ENCODE results near the gene PLLP.

PLLP gene

DNA sequence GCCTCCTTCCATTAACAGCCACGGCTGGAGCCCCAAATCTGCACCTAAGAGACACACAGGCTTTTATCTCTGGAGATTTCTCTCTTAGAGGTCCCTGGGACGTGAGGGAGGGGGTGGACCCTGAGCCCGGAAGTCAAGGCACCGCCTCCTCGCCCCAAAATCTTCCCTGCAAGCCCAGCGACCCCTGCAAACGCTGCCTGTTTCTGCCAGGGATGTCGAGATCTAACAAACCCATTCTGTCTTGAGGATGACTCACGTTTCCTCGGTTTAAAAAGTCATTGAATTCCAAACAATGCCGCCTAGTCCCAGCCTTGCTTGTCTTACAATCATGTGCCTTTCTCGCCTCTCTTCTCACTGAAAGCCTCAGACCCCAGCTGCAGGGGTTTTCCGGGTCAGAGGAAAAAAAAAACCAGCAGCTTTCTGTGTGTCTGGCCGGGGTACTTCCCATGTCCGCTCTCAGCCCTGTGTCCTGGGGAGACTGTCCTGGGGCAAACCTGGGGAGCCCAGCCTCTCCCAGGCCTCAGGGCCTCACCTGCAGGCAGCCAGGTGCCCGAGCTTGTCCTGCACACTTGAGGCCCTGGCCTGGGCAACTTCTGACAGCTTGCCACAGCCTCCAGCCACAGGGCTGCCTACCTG lies 24.1 kb downstream of the PLLP start:
- Histone ChIP-seq H3K9me3 (ENCODE audit: control insufficient read depth, low read length) (no peaks in the 10 kb centered on the region), H3K27ac (no peak overlapping the region), H3K4me1 (peaks cover under 1% of the 10 kb centered on the region), H3K9ac (no peak overlapping the region), H3K79me2 (no peaks in the 10 kb centered on the region), H3K27me3 (ENCODE audit: control insufficient read depth, insufficient read depth, low read length) (no peaks in the 10 kb centered on the region), H2AFZ (no peak overlapping the region), H3K36me3 (ENCODE audit: control insufficient read depth, insufficient read depth, low read length) (no peaks in the 10 kb centered on the region), H3K4me3 (ENCODE audit: low read depth, low read length) (no peak overlapping the region), H3K4me2 (ENCODE audit: low read length) (no peak overlapping the region)
- no peak for TF ChIP-seq CTCF (IDR thresholded peaks at IDR 0.05)

DNA sequence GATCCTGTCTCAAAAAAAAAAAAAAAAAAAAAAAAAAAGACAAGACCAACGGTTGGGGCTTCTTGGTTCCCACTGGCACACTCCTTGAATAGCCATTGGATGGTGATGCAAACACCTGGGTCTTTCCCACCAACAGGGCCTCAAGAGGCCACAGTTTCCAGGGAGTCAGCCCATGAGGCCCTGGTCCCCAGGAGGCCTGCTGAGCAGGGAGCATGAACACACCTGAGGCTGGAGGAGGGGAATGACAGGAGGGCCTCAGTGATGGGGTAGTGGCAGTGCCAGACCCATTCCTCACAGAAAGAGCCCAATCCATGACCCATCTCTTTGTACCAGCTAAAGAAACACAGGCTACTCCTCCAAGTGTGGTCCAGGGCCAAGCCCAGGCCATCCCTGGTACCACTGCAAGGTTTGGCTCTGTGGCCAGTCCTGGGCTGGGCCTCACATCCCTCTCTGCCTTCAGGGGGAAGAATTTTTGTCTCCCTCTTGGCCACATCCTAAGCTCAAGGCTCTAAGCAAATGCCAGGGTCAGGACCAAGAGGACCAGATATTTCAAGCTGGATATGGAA lies 25.5 kb downstream of the PLLP start:
- no peaks in the 10 kb centered on the region for H3K4me1 ChIP-seq
- no peaks in the 10 kb centered on the region for H3K27me3 ChIP-seq (ENCODE audit: control insufficient read depth, insufficient read depth, low read length)
- H3K4me2 ChIP-seq (ENCODE audit: low read length): no peak overlapping the region
- no peak overlapping the region for H2AFZ ChIP-seq
- H3K79me2 ChIP-seq: no peaks in the 10 kb centered on the region
- no peak overlapping the region for H3K27ac ChIP-seq
- H3K36me3 ChIP-seq (ENCODE audit: control insufficient read depth, insufficient read depth, low read length): no peaks in the 10 kb centered on the region
- no peaks in the 10 kb centered on the region for H3K9me3 ChIP-seq (ENCODE audit: control insufficient read depth, low read length)
- H3K4me3 ChIP-seq (ENCODE audit: low read depth, low read length): no peak overlapping the region
- H3K9ac ChIP-seq: no peak overlapping the region
- no peak for TF ChIP-seq CTCF (IDR thresholded peaks at IDR 0.05)

DNA sequence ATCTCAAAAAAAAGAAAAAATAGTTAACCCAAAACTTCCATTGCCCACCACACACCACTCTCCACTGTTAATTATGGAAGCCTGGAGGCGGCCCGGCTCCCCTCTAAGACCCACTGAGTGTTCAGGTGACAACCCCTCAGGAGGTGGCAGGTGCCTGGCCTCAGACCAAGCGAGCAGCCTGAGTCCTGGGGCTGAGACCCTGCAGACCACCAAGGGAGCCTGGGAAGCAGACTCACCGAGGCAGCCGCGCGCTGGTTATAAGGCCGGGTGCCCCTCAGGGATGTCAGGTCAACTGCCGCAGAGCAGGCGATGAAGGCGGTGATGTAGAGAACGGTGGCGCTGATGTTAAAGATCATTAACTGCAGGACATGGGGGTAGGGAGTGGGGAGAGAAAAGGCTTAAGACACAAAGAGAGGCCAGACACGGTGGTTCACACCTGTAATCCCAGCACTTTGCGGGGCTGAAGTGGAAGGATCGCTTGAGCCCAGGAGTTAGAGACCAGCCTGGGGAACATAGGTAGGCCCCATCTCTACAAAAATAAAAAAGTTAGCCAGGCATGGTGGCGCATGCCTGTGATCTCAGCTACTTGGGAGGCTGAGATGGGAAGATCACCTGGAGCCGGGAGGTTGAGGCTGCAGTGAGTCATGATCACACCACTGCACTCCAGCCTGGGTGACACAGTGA lies 26.1 kb downstream of the PLLP start:
- Histone ChIP-seq H3K27me3 (ENCODE audit: control insufficient read depth, insufficient read depth, low read length) (no peaks in the 10 kb centered on the region), H2AFZ (no peak overlapping the region), H3K9me3 (ENCODE audit: control insufficient read depth, low read length) (no peaks in the 10 kb centered on the region), H3K4me2 (ENCODE audit: low read length) (no peak overlapping the region), H3K36me3 (ENCODE audit: control insufficient read depth, insufficient read depth, low read length) (no peaks in the 10 kb centered on the region), H3K4me3 (ENCODE audit: low read depth, low read length) (no peak overlapping the region), H3K27ac (no peak overlapping the region), H3K79me2 (no peaks in the 10 kb centered on the region), H3K4me1 (no peaks in the 10 kb centered on the region), H3K9ac (no peak overlapping the region)
- no peak for TF ChIP-seq CTCF (IDR thresholded peaks at IDR 0.05)

- Histone ChIP-seq H3K4me1 (no peaks in the 10 kb centered on the region), H3K4me3 (ENCODE audit: low read depth, low read length) (no peak overlapping the region), H3K9ac (no peak overlapping the region), H3K79me2 (no peaks in the 10 kb centered on the region), H3K4me2 (ENCODE audit: low read length) (no peak overlapping the region), H3K27me3 (ENCODE audit: control insufficient read depth, insufficient read depth, low read length) (no peaks in the 10 kb centered on the region), H3K27ac (no peak overlapping the region), H3K36me3 (ENCODE audit: control insufficient read depth, insufficient read depth, low read length) (no peaks in the 10 kb centered on the region), H3K9me3 (ENCODE audit: control insufficient read depth, low read length) (no peaks in the 10 kb centered on the region), H2AFZ (no peak overlapping the region)
- TF ChIP-seq CTCF (IDR thresholded peaks at IDR 0.05): no peak
Observed at GRCh38 chr16:57257455-57258070, 26.9 kb downstream of the PLLP start.
